Measurements from ENCODE around the gene RECQL5. TPM values are rescaled to one million over a fixed set of nuclear protein-coding genes. Genes with fewer than 3 reads are reported as not detected.

Gene RECQL5
- polyA plus RNA-seq, 1 donor from 2014 or later: 9.6 TPM

DNA sequence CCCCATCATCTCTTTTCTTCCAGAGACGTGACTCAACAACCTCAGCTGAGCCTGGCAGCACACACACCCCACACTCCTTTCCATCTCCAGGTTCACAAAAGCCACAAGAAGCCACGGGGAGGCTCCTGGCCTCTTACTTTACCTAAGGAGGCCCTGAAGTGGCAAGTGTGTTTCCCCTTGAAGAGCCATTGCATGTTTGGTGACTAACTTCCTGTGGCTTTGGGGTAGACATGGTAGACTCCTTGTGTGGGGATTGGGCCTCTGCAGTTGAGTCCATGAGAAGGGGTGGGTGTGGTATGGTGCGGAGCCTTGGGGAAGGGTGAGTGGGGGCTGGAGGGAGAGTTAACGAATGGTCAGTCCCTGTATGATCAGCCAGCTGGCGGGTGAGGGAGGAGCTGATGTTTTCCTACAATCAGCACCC is 24.4 kb upstream of the RECQL5 start:
- no peak overlapping the region for H3K4me2 ChIP-seq (ENCODE audit: low read length)
- TF ChIP-seq POLR2AphosphoS5 (IDR thresholded peaks at IDR 0.05) (no peak), EP300 (conservative IDR thresholded peaks at IDR 0.05; ENCODE audit: poor library complexity, severe bottlenecking) (no peak), MXI1 (conservative IDR thresholded peaks at IDR 0.05; ENCODE audit: poor library complexity, severe bottlenecking) (no peak), EZH2 (IDR thresholded peaks at IDR 0.05; ENCODE audit: borderline replicate concordance, insufficient read depth, low read length, poor library complexity, severe bottlenecking) (no peak), SMC3 (conservative IDR thresholded peaks at IDR 0.05; ENCODE audit: poor library complexity) (no peak), RAD21 (conservative IDR thresholded peaks at IDR 0.05) (no peak), TAF1 (IDR thresholded peaks at IDR 0.05; ENCODE audit: low read depth) (no peak)
- TF ChIP-seq, protein P1, sequence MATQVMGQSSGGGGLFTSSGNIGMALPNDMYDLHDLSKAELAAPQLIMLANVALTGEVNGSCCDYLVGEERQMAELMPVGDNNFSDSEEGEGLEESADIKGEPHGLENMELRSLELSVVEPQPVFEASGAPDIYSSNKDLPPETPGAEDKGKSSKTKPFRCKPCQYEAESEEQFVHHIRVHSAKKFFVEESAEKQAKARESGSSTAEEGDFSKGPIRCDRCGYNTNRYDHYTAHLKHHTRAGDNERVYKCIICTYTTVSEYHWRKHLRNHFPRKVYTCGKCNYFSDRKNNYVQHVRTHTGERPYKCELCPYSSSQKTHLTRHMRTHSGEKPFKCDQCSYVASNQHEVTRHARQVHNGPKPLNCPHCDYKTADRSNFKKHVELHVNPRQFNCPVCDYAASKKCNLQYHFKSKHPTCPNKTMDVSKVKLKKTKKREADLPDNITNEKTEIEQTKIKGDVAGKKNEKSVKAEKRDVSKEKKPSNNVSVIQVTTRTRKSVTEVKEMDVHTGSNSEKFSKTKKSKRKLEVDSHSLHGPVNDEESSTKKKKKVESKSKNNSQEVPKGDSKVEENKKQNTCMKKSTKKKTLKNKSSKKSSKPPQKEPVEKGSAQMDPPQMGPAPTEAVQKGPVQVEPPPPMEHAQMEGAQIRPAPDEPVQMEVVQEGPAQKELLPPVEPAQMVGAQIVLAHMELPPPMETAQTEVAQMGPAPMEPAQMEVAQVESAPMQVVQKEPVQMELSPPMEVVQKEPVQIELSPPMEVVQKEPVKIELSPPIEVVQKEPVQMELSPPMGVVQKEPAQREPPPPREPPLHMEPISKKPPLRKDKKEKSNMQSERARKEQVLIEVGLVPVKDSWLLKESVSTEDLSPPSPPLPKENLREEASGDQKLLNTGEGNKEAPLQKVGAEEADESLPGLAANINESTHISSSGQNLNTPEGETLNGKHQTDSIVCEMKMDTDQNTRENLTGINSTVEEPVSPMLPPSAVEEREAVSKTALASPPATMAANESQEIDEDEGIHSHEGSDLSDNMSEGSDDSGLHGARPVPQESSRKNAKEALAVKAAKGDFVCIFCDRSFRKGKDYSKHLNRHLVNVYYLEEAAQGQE (IDR thresholded peaks at IDR 0.05; ENCODE audit: borderline replicate concordance): no peak
- TF ChIP-seq, protein P2, sequence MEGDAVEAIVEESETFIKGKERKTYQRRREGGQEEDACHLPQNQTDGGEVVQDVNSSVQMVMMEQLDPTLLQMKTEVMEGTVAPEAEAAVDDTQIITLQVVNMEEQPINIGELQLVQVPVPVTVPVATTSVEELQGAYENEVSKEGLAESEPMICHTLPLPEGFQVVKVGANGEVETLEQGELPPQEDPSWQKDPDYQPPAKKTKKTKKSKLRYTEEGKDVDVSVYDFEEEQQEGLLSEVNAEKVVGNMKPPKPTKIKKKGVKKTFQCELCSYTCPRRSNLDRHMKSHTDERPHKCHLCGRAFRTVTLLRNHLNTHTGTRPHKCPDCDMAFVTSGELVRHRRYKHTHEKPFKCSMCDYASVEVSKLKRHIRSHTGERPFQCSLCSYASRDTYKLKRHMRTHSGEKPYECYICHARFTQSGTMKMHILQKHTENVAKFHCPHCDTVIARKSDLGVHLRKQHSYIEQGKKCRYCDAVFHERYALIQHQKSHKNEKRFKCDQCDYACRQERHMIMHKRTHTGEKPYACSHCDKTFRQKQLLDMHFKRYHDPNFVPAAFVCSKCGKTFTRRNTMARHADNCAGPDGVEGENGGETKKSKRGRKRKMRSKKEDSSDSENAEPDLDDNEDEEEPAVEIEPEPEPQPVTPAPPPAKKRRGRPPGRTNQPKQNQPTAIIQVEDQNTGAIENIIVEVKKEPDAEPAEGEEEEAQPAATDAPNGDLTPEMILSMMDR (IDR thresholded peaks at IDR 0.05; ENCODE audit: poor library complexity, severe bottlenecking): no peak
- H4K20me1 ChIP-seq (ENCODE audit: insufficient read depth): no peaks in the 10 kb centered on the region
- no peak overlapping the region for H2AFZ ChIP-seq (ENCODE audit: low read depth, low read length)
- no peak overlapping the region for H3K4me3 ChIP-seq (ENCODE audit: low read length)
- no peaks in the 10 kb centered on the region for H3F3A ChIP-seq (ENCODE audit: insufficient read depth, low read length, poor library complexity, severe bottlenecking)
- no peaks in the 10 kb centered on the region for H3K9me2 ChIP-seq (ENCODE audit: insufficient read depth, low read length)
- H3K79me2 ChIP-seq (replicated peaks; ENCODE audit: insufficient read depth, low read length): no peaks in the 10 kb centered on the region
- no peak overlapping the region for H3K9ac ChIP-seq (ENCODE audit: low read length)
- no peaks in the 10 kb centered on the region for H3K9me3 ChIP-seq (ENCODE audit: low read length)
- no peaks in the 10 kb centered on the region for H3K36me3 ChIP-seq (ENCODE audit: insufficient read depth, low read length)
- no peaks in the 10 kb centered on the region for H3K27me3 ChIP-seq (ENCODE audit: insufficient read depth, low read depth, low read length)
- no peak overlapping the region for H3K27ac ChIP-seq (ENCODE audit: low read length)

DNA sequence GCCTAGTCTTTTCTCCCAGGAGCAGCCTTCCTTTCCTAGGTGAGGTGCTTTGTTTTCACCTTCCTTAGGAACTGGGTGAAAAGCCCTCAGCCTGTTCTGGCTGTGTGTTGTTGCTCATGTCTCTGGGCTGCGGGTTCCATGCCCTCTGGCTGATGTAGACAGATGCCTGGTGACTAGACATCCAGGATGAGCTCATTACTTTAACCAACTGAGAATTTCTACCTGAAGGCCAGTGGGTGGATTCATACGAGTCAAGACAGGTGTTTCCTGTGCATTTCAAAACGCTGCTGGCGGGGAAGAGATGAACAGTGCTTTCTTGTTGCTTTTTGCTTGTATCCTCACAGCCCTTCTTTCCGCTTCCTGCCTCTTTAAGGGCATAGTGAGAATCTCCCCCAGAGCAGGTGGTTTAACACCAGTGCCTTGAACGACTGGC is 22.5 kb upstream of the RECQL5 start:
- Histone ChIP-seq H2AFZ (ENCODE audit: low read depth, low read length) (no peak overlapping the region), H3K9me2 (ENCODE audit: insufficient read depth, low read length) (no peaks in the 10 kb centered on the region), H3K36me3 (ENCODE audit: insufficient read depth, low read length) (no peaks in the 10 kb centered on the region), H3K4me2 (ENCODE audit: low read length) (no peak overlapping the region), H3K4me3 (ENCODE audit: low read length) (no peak overlapping the region), H3K27ac (ENCODE audit: low read length) (no peak overlapping the region), H3K9ac (ENCODE audit: low read length) (no peak overlapping the region), H3F3A (ENCODE audit: insufficient read depth, low read length, poor library complexity, severe bottlenecking) (no peaks in the 10 kb centered on the region), H3K27me3 (ENCODE audit: insufficient read depth, low read depth, low read length) (no peaks in the 10 kb centered on the region), H3K9me3 (ENCODE audit: low read length) (no peaks in the 10 kb centered on the region), H4K20me1 (ENCODE audit: insufficient read depth) (no peaks in the 10 kb centered on the region), H3K79me2 (replicated peaks; ENCODE audit: insufficient read depth, low read length) (no peaks in the 10 kb centered on the region)
- TF ChIP-seq RAD21 (conservative IDR thresholded peaks at IDR 0.05) (no peak), EP300 (conservative IDR thresholded peaks at IDR 0.05; ENCODE audit: poor library complexity, severe bottlenecking) (no peak), SMC3 (conservative IDR thresholded peaks at IDR 0.05; ENCODE audit: poor library complexity) (no peak), TAF1 (IDR thresholded peaks at IDR 0.05; ENCODE audit: low read depth) (no peak)
- TF ChIP-seq, protein P2 (IDR thresholded peaks at IDR 0.05; ENCODE audit: poor library complexity, severe bottlenecking): no peak
- TF ChIP-seq, protein P1 (IDR thresholded peaks at IDR 0.05; ENCODE audit: borderline replicate concordance): no peak

Measured in neural cell (in vitro differentiated cells).